GM18502 (cell line): Measurements from ENCODE around the gene TRABD2A.
"Not testable (repeated sequence)": the region's sequence is repeated elsewhere in the genome, so short reads cannot be mapped to it uniquely, and the experiment has no call there.

Experiments used
- ATAC-seq: cut with Tn5 transposase; IDR thresholded peaks from one replicate; pipeline ENCODE4 v1.9.1; 2021; ENCODE audit warnings: mild to moderate bottlenecking; ENCODE audit not compliant: unreplicated experiment, poor library complexity

The TRABD2A gene, protein sequence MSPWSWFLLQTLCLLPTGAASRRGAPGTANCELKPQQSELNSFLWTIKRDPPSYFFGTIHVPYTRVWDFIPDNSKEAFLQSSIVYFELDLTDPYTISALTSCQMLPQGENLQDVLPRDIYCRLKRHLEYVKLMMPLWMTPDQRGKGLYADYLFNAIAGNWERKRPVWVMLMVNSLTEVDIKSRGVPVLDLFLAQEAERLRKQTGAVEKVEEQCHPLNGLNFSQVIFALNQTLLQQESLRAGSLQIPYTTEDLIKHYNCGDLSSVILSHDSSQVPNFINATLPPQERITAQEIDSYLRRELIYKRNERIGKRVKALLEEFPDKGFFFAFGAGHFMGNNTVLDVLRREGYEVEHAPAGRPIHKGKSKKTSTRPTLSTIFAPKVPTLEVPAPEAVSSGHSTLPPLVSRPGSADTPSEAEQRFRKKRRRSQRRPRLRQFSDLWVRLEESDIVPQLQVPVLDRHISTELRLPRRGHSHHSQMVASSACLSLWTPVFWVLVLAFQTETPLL

DNA sequence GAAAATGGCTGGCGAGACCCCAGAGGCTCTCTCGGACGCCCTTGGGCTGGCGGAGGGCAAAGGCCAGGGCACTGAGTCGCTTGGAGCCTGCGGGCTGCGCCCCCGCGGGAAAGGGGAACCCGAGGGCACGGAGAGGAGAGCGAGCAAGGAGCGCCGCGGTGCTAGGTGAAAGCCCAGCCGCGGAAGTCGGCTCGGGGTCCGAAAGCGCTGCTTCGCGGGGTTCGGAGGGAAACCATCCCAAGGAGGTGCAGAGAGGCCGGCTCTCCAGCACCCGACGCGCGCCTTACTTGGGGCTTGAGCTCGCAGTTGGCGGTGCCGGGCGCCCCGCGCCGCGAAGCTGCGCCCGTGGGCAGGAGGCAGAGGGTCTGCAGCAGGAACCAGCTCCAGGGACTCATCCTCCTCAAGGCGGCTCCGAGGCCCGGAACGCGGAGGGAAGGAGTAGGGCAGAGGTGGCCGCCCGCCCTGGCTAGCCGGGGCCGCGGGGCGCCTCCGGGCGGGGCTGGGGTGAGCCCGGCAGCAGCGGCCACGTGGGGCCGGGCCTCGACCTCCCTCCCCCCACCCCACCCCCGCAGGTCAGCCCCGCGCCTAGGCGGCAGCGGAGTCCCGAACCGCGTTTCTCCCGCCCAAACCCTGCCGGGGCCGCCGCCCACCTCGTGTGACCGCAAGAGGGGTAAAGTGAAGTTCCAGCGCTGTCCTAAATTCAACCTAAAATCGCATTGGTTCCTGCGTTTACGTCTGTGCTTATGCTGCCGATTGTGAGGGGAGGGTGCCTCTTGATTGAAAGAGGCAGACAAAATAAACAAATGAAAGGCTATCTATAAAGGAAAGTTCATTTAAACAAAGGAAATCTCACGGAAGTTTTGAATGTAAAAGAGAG, at the start of gene TRABD2A:
Gene TRABD2A (minus strand): TSS at position 440 of the 877 bp plus-strand sequence. CDS start 45 bp downstream, at position 395.
- no peak for ATAC-seq

DNA sequence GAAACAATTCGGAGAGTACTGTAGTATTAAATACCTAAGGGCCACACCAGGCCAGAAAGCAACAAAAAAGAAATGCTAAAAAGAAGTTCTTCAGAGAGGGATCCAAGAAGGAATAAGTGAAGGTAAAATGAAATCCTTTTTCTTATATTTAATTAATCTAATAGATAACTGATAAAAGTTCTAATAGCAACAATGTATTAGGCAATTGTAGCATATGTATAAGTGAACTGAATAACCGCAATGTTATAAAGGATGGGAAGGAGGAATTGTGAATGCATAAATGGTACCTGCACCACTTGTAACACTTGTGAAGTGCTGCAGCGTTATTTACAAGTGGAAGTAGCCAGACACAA, 46.4 kb upstream of the TRABD2A start:
- ATAC-seq, result no peak

DNA sequence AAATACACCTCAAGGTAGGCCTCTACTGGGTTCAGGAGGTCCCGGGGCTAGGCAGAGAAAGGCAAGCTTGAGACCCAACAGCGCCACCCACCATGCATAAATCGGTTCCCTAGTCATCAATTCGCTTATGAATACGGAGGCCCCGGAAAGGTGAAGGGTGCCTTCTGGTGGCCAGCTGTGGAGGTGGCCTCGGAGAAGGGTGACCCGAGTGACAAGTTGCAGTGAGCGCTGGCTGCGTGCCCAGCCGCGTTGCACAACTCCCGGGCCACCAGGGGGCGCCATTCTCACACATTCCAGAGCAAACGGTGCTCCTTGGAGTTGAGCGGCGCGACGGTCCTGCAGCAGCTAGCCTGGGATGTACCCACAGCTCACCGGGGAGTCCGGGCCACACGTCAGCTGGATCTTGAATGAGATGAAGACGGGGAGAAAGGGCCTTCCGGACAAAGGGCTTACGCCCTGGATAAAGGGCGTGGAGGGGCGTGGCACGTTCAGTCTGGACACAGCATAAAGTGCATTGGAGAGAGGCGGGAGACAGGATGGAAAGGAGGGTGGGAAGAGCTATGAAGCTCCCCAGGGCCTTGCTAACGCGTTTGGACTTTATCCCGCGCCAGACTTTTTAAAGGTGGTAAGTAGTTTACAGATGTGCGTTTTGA, 45.0 kb upstream of the TRABD2A start:
- peak; percentile 84 for ATAC-seq

DNA sequence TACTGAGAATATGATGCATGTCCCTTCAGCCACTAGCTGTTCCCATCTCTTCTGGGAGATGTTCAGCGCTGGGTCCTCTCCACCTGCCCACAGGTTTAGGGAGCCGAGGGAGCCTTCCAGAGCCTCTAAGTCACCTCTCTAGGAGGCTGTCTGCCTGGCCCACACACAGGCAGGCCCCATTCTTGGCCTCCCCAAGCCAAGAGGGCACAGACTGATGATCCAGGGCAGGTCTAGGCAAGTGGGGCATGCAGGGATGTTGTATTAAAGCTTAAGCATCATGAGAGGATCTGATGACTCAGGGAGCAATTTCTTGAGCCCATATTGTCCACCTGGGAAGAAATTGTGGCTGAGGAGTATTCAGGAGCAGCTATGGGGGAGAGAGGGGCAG, 44.4 kb upstream of the TRABD2A start:
- no peak for ATAC-seq

DNA sequence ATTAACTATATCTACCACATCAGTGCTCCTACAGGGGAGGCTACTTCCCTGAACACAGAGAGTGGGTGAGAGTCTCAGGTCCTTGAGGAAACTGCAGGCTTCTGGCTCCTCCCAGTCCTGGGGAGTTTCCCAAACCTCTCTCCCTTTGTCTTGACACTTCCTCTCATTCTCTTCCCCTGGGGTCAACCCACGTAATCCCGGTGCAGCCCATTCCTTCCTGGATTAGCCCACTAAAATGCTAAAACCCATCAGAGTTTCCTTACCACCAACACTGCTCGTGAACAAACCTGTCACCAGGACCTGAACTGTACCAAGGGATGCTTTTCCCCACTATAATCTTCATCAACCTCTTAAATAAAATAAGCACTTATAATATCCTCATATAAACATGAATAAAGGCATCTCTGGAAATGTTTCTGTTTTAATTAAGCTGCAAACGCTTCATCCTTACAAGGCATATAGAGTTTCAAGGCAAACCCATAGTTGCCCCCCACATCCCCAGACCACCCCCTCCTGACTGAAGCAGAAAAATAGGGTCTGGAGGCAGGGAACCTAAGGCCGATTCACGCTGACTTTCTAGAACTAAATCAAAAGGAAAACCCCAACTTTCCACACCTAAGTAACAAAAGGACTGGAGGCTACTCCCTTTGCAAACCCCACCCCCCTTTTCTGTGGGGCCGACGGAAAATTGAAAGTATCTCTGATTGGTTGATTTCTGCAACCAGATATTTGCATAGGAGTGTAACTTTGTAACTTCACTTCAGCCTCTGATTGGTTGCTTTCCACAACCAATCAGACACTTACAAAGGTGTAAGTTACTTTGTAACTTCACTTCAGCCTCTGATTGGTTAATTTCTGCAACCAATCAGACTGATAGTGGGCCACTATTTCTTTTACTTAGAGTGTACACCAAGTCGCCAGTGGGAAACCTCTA, 43.6 kb upstream of the TRABD2A start:
- ATAC-seq, result peak; percentile 28

DNA sequence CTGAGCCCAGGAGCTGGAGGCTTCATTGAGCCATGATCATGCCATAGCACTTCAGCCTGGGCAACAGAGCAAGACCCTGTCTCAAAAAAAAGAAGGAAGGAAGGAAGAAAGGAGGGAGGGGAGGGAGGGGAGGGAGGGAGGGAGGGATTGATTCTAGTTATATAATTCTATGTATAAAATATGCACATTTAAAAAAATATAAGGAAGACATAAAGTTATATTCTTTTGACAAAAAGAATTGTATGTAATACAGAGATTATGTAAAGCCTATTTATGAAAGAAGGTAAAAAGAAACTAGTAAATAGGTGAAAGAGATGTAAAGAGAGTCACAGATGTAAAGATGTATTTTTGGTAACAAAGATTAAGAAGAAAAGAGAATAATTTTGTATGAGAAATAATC, 42.1 kb upstream of the TRABD2A start:
- ATAC-seq, result no peak

DNA sequence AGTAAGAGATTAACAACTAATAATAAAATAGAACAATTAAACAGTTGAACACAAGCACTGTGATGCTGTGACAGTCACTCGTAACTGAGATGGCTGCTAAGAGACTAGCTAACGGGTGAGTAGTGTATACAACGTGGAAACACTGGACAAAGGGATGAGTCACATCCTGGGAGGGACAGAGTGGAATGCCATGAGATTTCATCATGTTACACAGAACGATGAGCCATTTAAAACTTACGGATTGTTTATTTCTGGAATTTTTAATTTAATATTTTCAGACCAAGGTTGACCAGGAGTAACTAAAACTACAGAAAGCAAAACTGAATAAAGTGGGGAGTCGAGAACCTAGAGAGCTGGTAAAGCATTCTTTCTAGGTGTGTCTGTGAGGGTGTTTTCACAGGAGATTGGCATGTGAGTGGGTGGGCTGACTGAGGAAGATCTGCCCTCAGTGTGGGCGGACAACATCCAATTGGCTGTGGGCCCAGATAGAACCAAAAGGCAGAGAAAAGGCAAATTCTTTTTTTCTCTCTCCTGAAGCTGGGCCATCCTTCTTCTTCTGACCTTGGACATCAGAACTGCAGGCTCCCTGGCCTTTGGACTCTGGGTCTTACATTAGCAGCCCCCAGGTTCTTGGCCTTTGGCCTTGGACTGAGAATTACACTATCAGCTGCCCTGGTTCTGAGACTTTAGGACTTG, 39.1 kb upstream of the TRABD2A start:
- peak; percentile 56 for ATAC-seq

DNA sequence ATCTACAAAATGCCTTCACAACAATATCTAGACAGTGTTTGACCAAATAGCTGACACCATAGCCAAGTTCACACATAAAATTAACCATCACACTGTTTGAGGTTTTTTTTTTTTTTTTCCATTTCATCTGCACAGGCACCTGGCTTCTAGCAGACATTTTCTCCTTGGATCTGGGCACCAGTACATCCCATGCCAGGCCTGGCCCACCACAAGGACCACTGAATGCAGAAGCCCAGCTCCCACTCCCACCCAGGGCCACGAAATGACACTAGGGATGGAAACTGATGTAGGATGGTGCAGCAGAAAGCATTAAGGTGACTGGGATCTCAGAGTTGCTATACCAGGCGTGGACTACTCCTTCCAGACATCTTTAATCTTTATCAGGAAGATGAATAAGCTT, 37.5 kb upstream of the TRABD2A start:
- no peak for ATAC-seq

DNA sequence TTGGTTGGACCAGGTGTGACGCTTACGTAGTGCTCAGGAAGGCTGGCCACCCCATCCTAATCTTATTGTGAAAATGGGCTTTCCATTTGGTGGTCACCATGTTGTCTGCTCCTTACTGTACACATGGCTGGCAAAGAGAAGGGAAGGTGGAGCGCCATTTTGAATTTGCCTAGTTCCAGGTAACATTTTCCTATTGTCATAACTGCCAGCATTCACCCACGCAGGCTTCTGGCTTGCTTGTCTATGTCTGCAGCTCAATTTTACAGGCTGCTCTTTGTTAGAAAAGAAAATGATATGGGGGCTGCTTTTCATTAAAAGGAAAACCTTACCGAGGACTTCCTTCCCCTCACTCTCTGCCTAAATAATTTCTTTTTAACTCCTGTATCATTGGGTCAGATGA, 36.9 kb upstream of the TRABD2A start:
- not testable (repeated sequence) for ATAC-seq

DNA sequence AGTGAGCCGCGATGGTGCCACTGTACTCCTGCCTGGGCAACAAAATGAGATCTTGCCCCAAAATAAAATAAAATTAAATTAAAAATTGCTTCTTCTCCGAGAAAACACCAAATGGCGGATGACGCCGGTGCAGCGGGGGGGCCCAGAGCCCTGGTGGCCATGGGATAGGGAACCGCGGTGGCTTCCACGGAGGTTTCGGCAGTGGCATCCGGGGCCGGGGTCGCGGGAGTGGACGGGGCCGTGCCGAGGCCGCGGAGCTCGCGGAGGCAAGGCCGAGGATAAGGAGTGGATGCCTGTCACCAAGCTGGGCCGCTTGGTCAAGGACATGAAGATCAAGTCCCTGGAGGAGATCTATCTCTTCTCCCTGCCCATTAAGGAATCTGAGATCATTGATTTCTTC, 34.8 kb upstream of the TRABD2A start:
- not testable (repeated sequence) for ATAC-seq

DNA sequence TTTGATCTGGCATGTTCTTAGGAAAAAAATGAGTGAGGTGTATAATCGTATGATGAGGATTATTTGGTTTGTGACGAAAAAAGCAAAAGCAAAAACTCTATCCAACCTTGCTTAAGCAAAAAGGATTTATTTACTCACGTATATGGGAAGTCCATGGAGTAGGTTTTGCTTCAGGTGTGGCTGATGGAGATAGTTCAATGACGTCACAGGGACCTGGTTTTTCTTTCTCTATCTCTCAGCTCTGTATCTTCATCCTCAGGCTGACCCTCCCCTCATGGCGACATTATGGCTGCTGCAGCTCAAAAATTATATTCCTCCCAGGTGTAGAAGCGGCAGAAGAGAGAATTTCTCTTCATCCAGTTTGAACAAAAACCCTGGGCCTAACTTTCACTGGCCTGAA, 33.5 kb upstream of the TRABD2A start:
- no peak for ATAC-seq

DNA sequence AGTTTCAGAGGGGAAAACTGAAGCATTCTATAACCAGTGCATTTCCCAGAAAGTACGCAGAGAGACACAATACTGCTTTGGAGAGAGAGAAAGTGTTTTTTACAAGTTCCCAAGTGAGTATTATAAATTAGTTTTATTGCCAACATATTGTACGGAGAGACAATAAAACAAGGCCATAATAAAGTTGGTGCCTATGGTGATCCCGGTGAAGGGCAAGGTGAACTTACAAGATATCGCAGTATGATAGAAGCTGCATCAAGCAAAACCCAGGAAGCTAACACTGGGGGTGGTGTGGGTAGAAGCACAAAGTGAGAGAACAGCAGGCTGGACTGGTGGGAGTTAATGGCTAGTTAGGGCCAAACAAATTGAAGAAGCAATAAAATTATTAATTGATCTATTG, 32.1 kb upstream of the TRABD2A start:
- ATAC-seq, result no peak

DNA sequence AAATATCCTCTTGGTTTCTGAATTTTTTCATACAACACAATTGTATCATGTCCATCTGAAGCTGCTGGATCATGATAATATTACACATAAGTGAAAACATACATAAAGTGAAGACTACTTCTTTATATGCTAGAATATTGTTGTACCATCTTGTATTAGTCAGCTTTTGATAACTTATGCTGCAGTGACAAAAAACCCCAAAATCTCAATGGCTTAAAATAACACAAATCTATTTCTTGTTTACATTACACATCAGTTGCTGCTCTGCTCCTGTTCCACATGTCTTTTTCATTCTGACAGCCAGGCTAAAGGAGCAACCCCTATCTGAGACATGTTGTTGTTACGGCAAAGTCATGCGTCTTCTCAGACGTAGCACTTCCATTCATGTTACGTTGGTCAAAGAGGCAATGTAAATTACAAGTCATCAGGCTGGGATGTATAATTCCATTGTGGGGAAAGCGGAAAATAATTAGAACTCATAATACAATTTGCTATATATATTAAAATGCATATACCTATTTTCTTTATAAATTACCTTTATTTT, 30.3 kb upstream of the TRABD2A start:
- ATAC-seq, result no peak

DNA sequence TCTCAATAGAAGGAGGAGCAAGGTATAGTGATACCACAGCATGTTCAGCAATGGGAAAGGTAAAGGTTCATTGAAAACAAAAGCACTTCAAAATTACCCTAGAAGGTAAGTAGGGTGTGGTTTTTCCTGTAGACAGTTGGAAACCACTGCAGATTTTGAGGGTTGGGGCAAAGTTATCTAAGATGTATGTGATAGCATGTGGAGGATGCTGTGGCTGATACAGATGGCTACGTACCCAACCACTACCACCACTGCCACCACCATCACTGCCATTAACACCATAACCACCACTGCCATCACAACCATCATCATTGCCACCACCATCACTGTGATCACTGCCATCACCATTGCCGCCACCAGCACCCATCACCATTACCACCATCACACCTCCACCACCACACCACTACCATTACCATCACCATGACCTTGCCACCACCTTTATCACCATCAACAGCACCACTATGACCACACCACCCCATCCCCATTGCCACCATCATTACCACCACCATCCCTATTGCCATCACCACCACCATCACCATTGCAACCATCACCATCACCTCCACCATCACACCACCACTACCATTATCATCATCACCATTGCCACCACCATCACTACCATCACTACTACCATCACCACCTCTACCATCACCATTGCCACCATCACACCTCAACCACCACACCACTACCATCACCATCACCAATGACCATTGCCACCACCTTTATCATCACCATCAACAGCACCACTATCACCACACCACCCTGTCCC, 28.2 kb upstream of the TRABD2A start:
- ATAC-seq, result no peak

DNA sequence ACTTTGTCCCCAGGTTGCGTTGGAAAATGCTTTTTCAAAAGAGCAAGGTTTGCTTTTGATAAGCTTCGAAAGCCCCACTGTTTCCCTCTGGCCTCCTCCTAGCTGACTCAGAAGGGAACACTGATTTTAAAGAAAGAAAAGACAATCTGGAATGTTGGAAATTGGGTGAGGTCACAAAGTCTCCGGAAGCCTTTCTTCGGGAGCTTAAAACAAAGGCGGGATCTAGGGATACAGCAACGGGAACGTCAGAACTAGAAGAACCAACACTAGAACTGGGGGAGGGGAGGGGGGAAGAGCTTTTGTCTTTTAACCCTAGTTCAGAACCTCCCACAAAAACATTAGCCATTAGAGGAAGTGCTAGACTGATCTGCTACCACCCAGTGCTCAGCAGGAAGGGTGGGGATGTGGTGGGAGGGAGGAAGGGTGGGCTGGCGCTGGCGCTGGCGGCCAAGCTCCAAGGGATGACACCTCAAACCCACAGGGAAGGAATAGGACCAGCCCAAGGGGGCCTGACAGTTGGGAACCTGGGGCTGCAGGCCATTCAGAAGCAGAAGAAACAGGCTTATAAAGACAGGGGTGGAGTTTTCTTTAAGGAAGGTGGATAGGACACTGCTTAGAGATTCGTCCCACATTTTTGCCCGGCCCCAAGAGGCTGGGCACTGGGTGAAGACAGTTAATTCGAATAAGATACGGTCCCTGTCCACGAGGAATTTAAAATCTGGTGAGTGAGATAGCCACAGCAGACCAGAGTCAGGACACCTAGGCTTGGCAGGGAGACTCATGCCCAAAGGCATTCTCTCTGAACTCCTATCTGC, 26.2 kb upstream of the TRABD2A start:
- ATAC-seq, result peak; percentile 34

DNA sequence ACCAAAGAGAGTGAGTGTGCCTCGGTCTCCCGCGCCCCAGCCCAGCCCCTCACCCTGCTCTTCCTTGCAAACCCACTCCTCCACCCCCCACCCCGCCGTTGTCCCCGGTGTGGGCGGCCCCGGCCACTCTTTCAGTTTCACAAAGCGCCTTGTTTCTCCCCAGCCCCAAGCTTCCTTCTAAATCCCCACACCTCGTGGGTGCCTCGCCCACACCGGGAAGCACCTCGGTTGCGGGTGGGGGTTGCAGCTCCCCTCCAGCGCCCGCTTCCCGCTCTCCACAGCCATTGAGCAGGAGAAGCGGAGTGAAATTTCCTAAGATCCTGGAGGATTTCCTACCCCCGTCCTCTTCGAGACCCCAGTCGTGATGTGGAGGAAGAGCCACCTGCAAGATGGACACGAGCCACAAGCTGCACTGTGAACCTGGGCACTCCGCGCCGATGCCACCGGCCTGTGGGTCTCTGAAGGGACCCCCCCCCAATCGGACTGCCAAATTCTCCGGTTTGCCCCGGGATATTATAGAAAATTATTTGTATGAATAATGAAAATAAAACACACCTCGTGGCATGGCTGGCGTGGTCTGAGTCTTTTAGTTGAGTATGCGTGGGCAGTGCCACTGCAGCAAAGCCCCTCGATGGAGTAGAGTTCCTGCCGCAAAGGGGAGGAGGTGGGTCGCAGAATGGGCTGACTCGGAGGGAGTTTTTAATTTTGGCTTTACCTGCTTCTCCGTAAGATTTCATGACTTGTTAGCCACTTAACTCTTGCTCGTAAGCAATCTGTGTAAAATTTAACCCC, 25.4 kb upstream of the TRABD2A start:
- ATAC-seq, result peak; percentile 24
